ENCODE results near the gene GPC6.

DNA sequence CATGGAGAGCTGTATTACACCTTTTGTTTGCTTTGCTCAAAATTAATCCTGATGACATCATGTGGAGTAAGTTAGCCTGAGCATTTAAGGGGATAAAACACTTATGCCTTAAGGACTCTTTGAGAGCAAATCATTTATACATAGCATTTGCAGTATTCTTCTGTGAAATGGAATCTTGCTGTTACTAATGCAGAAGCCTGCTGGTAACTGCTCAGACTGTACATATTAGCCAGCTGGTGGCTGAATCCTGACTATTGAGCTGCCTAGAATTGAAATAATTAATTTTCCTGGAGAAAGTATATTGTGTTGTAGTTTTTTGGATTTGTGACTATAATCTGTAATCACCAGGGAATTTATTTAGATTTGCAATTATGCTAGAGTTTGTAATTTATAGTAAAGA lies 363.2 kb downstream of the GPC6 start:
- TF ChIP-seq, protein P1, sequence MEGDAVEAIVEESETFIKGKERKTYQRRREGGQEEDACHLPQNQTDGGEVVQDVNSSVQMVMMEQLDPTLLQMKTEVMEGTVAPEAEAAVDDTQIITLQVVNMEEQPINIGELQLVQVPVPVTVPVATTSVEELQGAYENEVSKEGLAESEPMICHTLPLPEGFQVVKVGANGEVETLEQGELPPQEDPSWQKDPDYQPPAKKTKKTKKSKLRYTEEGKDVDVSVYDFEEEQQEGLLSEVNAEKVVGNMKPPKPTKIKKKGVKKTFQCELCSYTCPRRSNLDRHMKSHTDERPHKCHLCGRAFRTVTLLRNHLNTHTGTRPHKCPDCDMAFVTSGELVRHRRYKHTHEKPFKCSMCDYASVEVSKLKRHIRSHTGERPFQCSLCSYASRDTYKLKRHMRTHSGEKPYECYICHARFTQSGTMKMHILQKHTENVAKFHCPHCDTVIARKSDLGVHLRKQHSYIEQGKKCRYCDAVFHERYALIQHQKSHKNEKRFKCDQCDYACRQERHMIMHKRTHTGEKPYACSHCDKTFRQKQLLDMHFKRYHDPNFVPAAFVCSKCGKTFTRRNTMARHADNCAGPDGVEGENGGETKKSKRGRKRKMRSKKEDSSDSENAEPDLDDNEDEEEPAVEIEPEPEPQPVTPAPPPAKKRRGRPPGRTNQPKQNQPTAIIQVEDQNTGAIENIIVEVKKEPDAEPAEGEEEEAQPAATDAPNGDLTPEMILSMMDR (conservative IDR thresholded peaks at IDR 0.05; ENCODE audit: low read length) = no peak
- no peak for TF ChIP-seq EZH2phosphoT487 (IDR thresholded peaks at IDR 0.05; ENCODE audit: borderline replicate concordance, low read depth, low read length)

All from OCI-LY7 (cell line).